Measurements from ENCODE around the gene BCL2L1.
"Not testable (repeated sequence)": the region's sequence is repeated elsewhere in the genome, so short reads cannot be mapped to it uniquely, and the experiment has no call there.

BCL2L1 gene

GRCh38 chr20:31722257-31723068 lies at the start of gene BCL2L1:
Gene BCL2L1 (minus strand): TSS chr20:31722868. CDS start chr20:31722218, 650 bp downstream.
- H3K27ac Mint-ChIP-seq: peak within 1 kb of the TSS; percentile 95

GRCh38 chr20:31770243-31770642 lies 47.6 kb upstream of the BCL2L1 start:
- Mint-ChIP-seq H3K27ac (no peak overlapping the region), H3K36me3 (no peaks in the 10 kb centered on the region)

More at GRCh38 chr20:31722257-31723068, at the start of gene BCL2L1:
- H3K4me1 Mint-ChIP-seq (ENCODE audit: low read depth): peaks cover 19% of the 10 kb centered on the region
- no peaks in the 10 kb centered on the region for H3K27me3 Mint-ChIP-seq
- peaks cover 35% of the 10 kb centered on the region for H3K36me3 Mint-ChIP-seq
- H3K9me3 Mint-ChIP-seq (ENCODE audit: low read depth): no peaks in the 10 kb centered on the region
- H3K4me3 Mint-ChIP-seq: peak within 1 kb of the TSS; percentile 96

GRCh38 chr20:31769681-31770080 lies 47.0 kb upstream of the BCL2L1 start:
- H3K27me3 Mint-ChIP-seq: no peaks in the 10 kb centered on the region
- no peaks in the 10 kb centered on the region for H3K9me3 Mint-ChIP-seq (ENCODE audit: low read depth)
- no peaks in the 10 kb centered on the region for H3K36me3 Mint-ChIP-seq
- no peak overlapping the region for H3K4me3 Mint-ChIP-seq
- no peaks in the 10 kb centered on the region for H3K4me1 Mint-ChIP-seq (ENCODE audit: low read depth)
- H3K27ac Mint-ChIP-seq: no peak overlapping the region

More at GRCh38 chr20:31770243-31770642, 47.6 kb upstream of the BCL2L1 start:
- Mint-ChIP-seq H3K4me3 (no peak overlapping the region), H3K27me3 (no peaks in the 10 kb centered on the region), H3K9me3 (ENCODE audit: low read depth) (no peaks in the 10 kb centered on the region), H3K4me1 (ENCODE audit: low read depth) (no peaks in the 10 kb centered on the region)

- no peaks in the 10 kb centered on the region for H3K9me3 Mint-ChIP-seq (ENCODE audit: low read depth)
- no peaks in the 10 kb centered on the region for H3K4me1 Mint-ChIP-seq (ENCODE audit: low read depth)
- H3K4me3 Mint-ChIP-seq: no peak overlapping the region
- no peaks in the 10 kb centered on the region for H3K36me3 Mint-ChIP-seq
- no peak overlapping the region for H3K27ac Mint-ChIP-seq
- no peaks in the 10 kb centered on the region for H3K27me3 Mint-ChIP-seq
Observed at GRCh38 chr20:31767805-31768204, 45.1 kb upstream of the BCL2L1 start.

- no peak overlapping the region for H3K4me3 Mint-ChIP-seq
- no peaks in the 10 kb centered on the region for H3K4me1 Mint-ChIP-seq (ENCODE audit: low read depth)
- H3K27me3 Mint-ChIP-seq: no peaks in the 10 kb centered on the region
- no peaks in the 10 kb centered on the region for H3K36me3 Mint-ChIP-seq
- no peak overlapping the region for H3K27ac Mint-ChIP-seq
- H3K9me3 Mint-ChIP-seq (ENCODE audit: low read depth): no peaks in the 10 kb centered on the region
Observed at GRCh38 chr20:31764641-31765305, 42.1 kb upstream of the BCL2L1 start.

GRCh38 chr20:31760519-31761240 lies 38.0 kb upstream of the BCL2L1 start:
- H3K9me3 Mint-ChIP-seq (ENCODE audit: low read depth): no peaks in the 10 kb centered on the region
- H3K36me3 Mint-ChIP-seq: no peaks in the 10 kb centered on the region
- no peak overlapping the region for H3K27ac Mint-ChIP-seq
- H3K4me3 Mint-ChIP-seq: no peak overlapping the region
- no peaks in the 10 kb centered on the region for H3K27me3 Mint-ChIP-seq
- H3K4me1 Mint-ChIP-seq (ENCODE audit: low read depth): no peaks in the 10 kb centered on the region

GRCh38 chr20:31759836-31760518 lies 37.3 kb upstream of the BCL2L1 start:
- no peaks in the 10 kb centered on the region for H3K36me3 Mint-ChIP-seq
- no peak overlapping the region for H3K27ac Mint-ChIP-seq
- no peaks in the 10 kb centered on the region for H3K4me1 Mint-ChIP-seq (ENCODE audit: low read depth)
- no peak overlapping the region for H3K4me3 Mint-ChIP-seq
- no peaks in the 10 kb centered on the region for H3K27me3 Mint-ChIP-seq
- no peaks in the 10 kb centered on the region for H3K9me3 Mint-ChIP-seq (ENCODE audit: low read depth)

GRCh38 chr20:31758991-31759390 lies 36.3 kb upstream of the BCL2L1 start:
- Mint-ChIP-seq H3K9me3 (ENCODE audit: low read depth) (no peaks in the 10 kb centered on the region), H3K4me3 (no peak overlapping the region), H3K27ac (no peak overlapping the region), H3K4me1 (ENCODE audit: low read depth) (no peaks in the 10 kb centered on the region), H3K27me3 (no peaks in the 10 kb centered on the region), H3K36me3 (no peaks in the 10 kb centered on the region)

GRCh38 chr20:31758521-31758920 lies 35.9 kb upstream of the BCL2L1 start:
- no peak overlapping the region for H3K4me3 Mint-ChIP-seq
- no peak overlapping the region for H3K27ac Mint-ChIP-seq
- H3K4me1 Mint-ChIP-seq (ENCODE audit: low read depth): no peaks in the 10 kb centered on the region
- no peaks in the 10 kb centered on the region for H3K27me3 Mint-ChIP-seq
- no peaks in the 10 kb centered on the region for H3K36me3 Mint-ChIP-seq
- H3K9me3 Mint-ChIP-seq (ENCODE audit: low read depth): no peaks in the 10 kb centered on the region

- H3K9me3 Mint-ChIP-seq (ENCODE audit: low read depth): no peaks in the 10 kb centered on the region
- no peaks in the 10 kb centered on the region for H3K36me3 Mint-ChIP-seq
- no peaks in the 10 kb centered on the region for H3K27me3 Mint-ChIP-seq
- no peak overlapping the region for H3K4me3 Mint-ChIP-seq
- no peak overlapping the region for H3K27ac Mint-ChIP-seq
- no peaks in the 10 kb centered on the region for H3K4me1 Mint-ChIP-seq (ENCODE audit: low read depth)
Observed at GRCh38 chr20:31757254-31757653, 34.6 kb upstream of the BCL2L1 start.

GRCh38 chr20:31751126-31751525 lies 28.5 kb upstream of the BCL2L1 start:
- no peak overlapping the region for H3K4me3 Mint-ChIP-seq
- H3K27me3 Mint-ChIP-seq: no peaks in the 10 kb centered on the region
- no peak overlapping the region for H3K27ac Mint-ChIP-seq
- no peaks in the 10 kb centered on the region for H3K36me3 Mint-ChIP-seq
- H3K9me3 Mint-ChIP-seq (ENCODE audit: low read depth): no peaks in the 10 kb centered on the region
- H3K4me1 Mint-ChIP-seq (ENCODE audit: low read depth): peaks cover 2% of the 10 kb centered on the region

- Mint-ChIP-seq H3K36me3 (no peaks in the 10 kb centered on the region), H3K27me3 (no peaks in the 10 kb centered on the region), H3K9me3 (ENCODE audit: low read depth) (no peaks in the 10 kb centered on the region), H3K4me3 (no peak overlapping the region), H3K4me1 (ENCODE audit: low read depth) (peaks cover 2% of the 10 kb centered on the region), H3K27ac (no peak overlapping the region)
Observed at GRCh38 chr20:31749223-31749622, 26.6 kb upstream of the BCL2L1 start.

GRCh38 chr20:31747640-31748039 lies 25.0 kb upstream of the BCL2L1 start:
- H3K27me3 Mint-ChIP-seq: no peaks in the 10 kb centered on the region
- H3K36me3 Mint-ChIP-seq: no peaks in the 10 kb centered on the region
- no peaks in the 10 kb centered on the region for H3K9me3 Mint-ChIP-seq (ENCODE audit: low read depth)
- peaks cover 2% of the 10 kb centered on the region for H3K4me1 Mint-ChIP-seq (ENCODE audit: low read depth)
- no peak overlapping the region for H3K27ac Mint-ChIP-seq
- no peak overlapping the region for H3K4me3 Mint-ChIP-seq

GRCh38 chr20:31747028-31747427 lies 24.4 kb upstream of the BCL2L1 start:
- H3K27ac Mint-ChIP-seq; H3K27me3 Mint-ChIP-seq; H3K36me3 Mint-ChIP-seq; H3K4me3 Mint-ChIP-seq; H3K4me1 Mint-ChIP-seq (ENCODE audit: low read depth); H3K9me3 Mint-ChIP-seq (ENCODE audit: low read depth): not testable (repeated sequence)

All from activated naive CD8-positive, alpha-beta T cell (primary cell).